HUES64 (cell line): Measurements from ENCODE around the gene KRTAP5-4. TPM values are rescaled to one million over a fixed set of nuclear protein-coding genes. Genes with fewer than 3 reads are reported as not detected.
"Not testable (repeated sequence)": the region's sequence is repeated elsewhere in the genome, so short reads cannot be mapped to it uniquely, and the experiment has no call there.

ENCODE experiments used
- H3K27ac ChIP-seq: 2 replicates; pipeline ENCODE4 v1.7.0; 2013; ENCODE audit warnings: low read depth, low read length, inconsistent platforms
- H3K27me3 ChIP-seq: 2 replicates; pipeline ENCODE4 v1.6.1; 2013; ENCODE audit warnings: mild to moderate bottlenecking, low read length; ENCODE audit not compliant: insufficient read depth
- H3K36me3 ChIP-seq: 2 replicates; pipeline ENCODE4 v1.6.1; 2013; ENCODE audit warnings: mild to moderate bottlenecking, low read length; ENCODE audit not compliant: insufficient read depth
- H3K4me1 ChIP-seq: 2 replicates; pipeline ENCODE4 v1.6.1; 2013; ENCODE audit warnings: mild to moderate bottlenecking, low read length, moderate library complexity; ENCODE audit not compliant: insufficient read depth
- H3K4me3 ChIP-seq: 2 replicates; pipeline ENCODE4 v1.5.1; 2013; ENCODE audit warnings: mild to moderate bottlenecking, low read length, moderate library complexity
- H3K9ac ChIP-seq: 2 replicates; pipeline ENCODE4 v1.6.1; 2013; ENCODE audit warnings: mild to moderate bottlenecking, low read depth, low read length
- H3K9me3 ChIP-seq: 2 replicates; pipeline ENCODE4 v1.6.1; 2013; ENCODE audit warnings: low read depth, low read length; ENCODE audit not compliant: insufficient read depth
- WGBS: fragments of 150-250, 120-280 bp; methylation state at CpG from one replicate; pipeline ENCODE4 v1.1.7; 2013; ENCODE audit warnings: missing lambda C conversion rate; 5-methylcytosine and 5-hydroxymethylcytosine counted together
- polyA plus RNA-seq, 2 experiments: library from polyadenylated mRNA; stranded (reverse); fragments of 50-300 nt; gene quantifications; one replicate each; pipeline ENCODE4 v1.2.3, GENCODE V29; 2013

KRTAP5-4 gene, protein sequence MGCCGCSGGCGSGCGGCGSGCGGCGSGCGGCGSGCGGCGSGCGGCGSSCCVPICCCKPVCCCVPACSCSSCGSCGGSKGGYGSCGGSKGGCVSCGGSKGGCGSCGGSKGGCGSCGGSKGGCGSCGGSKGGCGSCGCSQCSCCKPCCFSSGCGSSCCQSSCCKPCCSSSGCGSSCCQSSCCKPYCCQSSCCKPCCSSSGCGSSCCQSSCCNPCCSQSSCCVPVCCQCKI
- not detected for polyA plus RNA-seq (2013, experiment 1 of 2)
- not detected for polyA plus RNA-seq (2013, experiment 2 of 2)

DNA sequence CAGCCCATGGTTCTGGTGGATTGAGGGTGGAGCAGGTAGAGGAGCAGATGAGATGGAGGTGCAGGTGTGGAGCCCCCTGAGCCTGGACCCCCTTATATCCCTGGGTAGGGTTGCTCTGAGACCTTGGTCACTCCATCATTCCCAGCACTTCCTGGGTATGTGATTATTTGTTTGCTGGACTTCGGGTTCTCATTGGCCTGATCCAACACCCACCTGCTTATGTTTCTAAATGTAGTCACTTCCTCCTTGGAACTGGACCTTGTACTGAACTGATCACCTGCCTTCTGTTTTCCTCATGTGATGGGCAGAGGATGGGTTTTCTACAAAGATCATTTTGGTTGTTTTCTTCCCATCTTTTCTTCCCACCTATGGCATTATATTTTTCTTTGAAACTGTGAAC, at the start of gene KRTAP5-4:
TSS of gene KRTAP5-4 (minus strand) at position 53 of the 400 bp plus-strand sequence. CDS start at position 8, 45 bp downstream.
- Histone ChIP-seq H3K9me3 (no peaks in the 10 kb centered on the region), H3K36me3 (no peaks in the 10 kb centered on the region), H3K4me3 (no peak within 1 kb of the TSS), H3K27me3 (peaks cover 2% of the 10 kb centered on the region), H3K9ac (no peak within 1 kb of the TSS), H3K27ac (no peak within 1 kb of the TSS), H3K4me1 (no peaks in the 10 kb centered on the region)
- WGBS: 100% methylated on average over 1 of the region's 1 CpG

DNA sequence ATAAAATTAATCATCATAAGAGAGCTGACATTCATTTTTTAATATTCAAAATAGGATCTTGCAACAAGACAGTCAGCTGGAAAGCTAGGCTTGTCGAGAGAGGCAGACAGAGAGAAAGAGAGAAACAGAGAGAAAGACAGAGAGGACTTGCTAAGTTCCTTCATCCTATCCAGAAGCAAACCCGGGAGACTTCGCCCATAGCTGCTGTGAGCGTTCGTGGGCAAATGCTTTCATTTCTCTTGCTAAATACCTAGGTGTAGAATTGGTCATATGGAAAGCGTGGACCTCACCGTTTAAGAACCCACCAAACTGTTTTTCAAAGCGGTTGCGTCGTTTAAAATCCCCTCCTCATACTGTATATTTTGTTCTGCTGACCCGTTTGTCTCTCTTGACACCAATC, 49.7 kb upstream of the KRTAP5-4 start:
- WGBS: 92% methylated on average over 11 of the region's 11 CpGs
- no peaks in the 10 kb centered on the region for H3K36me3 ChIP-seq
- H3K27me3 ChIP-seq: peaks cover 3% of the 10 kb centered on the region; the same call in 1 of the 2 replicates
- H3K4me1 ChIP-seq: no peaks in the 10 kb centered on the region
- H3K27ac ChIP-seq: no peak overlapping the region
- H3K9me3 ChIP-seq: no peaks in the 10 kb centered on the region
- no peak overlapping the region for H3K4me3 ChIP-seq
- H3K9ac ChIP-seq: no peak overlapping the region

DNA sequence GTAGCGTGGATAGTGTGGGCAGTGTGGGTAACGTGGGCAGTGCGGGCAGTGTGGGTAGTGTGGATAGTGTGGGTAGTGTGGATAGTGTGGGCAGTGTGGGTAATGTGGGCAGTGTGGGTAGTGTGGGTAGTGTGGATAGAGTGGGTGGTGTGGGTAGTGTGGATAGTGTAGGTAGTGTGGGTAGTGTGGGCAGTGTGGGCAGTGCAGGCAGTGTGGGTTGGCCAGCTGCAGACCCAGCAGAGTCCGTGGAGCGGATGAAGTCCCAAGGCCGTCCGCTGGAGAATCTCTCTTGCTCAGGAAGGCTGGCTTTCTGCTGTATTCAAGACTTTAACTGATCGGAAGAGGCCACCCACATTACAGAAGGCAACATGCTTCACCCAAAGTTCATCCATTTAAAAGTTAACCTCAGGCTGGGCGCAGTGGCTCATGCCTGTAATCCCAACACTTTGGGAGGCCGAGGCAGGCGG, 49.0 kb upstream of the KRTAP5-4 start:
- H3K27me3 ChIP-seq: peaks cover 3% of the 10 kb centered on the region; the same call in 1 of the 2 replicates
- H3K36me3 ChIP-seq: no peaks in the 10 kb centered on the region
- H3K9me3 ChIP-seq: no peaks in the 10 kb centered on the region
- no peak overlapping the region for H3K9ac ChIP-seq
- no peaks in the 10 kb centered on the region for H3K4me1 ChIP-seq
- WGBS: 93% methylated on average over 11 of the region's 11 CpGs
- H3K4me3 ChIP-seq: no peak overlapping the region
- H3K27ac ChIP-seq: no peak overlapping the region

DNA sequence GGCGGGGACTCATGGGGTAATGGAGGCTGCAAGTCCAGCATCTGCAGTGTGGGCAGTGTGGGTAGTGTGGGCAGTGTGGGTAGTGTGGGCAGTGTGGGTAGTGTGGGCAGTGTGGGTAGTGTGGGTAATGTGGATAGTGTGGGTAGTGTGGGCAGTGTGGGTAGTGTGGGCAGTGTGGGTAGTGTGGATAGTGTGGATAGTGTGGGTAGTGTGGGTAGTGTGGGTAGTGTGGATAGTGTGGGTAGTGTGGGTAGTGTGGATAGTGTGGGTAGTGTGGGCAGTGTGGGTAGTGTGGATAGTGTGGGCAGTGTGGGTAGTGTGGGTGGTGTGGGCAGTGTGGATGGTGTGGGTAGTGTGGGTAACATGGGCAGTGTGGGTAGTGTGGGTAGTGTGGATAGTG, 48.5 kb upstream of the KRTAP5-4 start:
- WGBS: 96% methylated on average over 1 of the region's 1 CpG
- not testable (repeated sequence) for H3K4me3 ChIP-seq, H3K9me3 ChIP-seq, H3K36me3 ChIP-seq, H3K4me1 ChIP-seq, H3K27ac ChIP-seq, H3K27me3 ChIP-seq, H3K9ac ChIP-seq

DNA sequence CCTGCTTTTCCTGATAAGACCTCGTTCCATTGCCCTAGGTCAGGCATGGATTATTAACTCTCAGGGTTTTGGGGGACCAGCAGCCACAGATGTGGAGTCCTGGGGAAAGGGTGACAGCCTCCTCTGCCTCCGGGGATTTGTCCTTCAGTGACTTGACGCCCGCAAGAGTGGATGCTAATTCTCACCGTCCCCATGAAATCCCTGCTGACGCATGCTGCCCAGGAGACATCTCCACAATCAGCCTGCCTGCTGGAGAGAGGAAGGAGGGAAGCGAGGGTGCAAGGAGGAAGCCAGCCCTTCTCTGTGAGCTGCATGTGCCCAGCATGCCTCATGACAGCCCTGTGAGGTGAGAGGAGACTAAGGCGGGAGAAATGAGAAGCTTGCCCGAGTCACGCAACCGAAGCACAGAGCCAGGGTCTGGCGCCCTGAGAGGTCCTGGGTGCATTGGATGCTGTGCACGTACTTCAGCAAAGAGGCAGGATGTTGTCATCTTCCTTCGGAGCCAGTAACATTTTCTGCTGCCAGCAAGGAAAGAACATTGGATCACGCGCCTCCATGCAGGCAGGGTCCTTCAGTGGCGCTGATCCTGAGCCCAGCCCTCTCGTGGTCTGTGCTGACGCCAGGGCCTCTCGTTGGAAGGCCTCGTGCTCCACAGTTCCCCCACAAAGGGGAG, 47.7 kb upstream of the KRTAP5-4 start:
- Histone ChIP-seq H3K27ac (no peak overlapping the region), H3K27me3 (peaks cover 3% of the 10 kb centered on the region; the same call in 1 of the 2 replicates), H3K4me3 (no peak overlapping the region)

DNA sequence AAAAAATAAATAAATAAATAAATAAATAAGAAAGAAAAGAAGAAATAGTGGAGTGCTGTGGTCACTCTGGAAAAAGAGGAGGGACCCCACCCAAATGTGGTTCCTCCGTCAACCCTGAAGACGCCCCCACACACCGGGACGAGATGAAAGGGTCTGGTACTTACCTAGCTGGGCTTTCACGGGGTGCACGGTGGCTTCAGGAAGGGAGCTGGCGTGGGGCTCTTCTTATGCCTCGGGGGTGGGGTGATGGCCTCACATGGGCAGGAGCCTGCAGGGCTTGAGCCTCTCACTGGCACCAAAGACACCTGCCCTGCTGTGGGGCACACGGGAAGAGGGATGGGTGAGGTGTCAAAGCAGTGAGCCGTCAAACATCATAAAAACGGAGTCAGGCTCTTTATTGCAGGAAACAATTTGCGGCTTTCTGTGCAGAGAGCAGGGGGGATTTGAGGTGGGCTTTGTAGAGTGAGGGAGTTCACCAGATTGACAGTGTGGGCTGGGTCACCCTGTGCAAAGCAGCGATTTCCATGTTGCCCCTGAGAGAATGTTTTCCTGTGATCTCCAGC, 47.1 kb upstream of the KRTAP5-4 start:
- no peaks in the 10 kb centered on the region for H3K36me3 ChIP-seq
- no peak overlapping the region for H3K9ac ChIP-seq
- H3K4me1 ChIP-seq: no peaks in the 10 kb centered on the region
- WGBS: 90% methylated on average over 13 of the region's 13 CpGs
- H3K9me3 ChIP-seq: no peaks in the 10 kb centered on the region
- H3K27ac ChIP-seq: no peak overlapping the region
- peaks cover 3% of the 10 kb centered on the region; the same call in 1 of the 2 replicates for H3K27me3 ChIP-seq
- no peak overlapping the region for H3K4me3 ChIP-seq

More for the DNA sequence above, 47.7 kb upstream of the KRTAP5-4 start:
- WGBS: 92% methylated on average over 21 of the region's 21 CpGs
- Histone ChIP-seq H3K9ac (no peak overlapping the region), H3K36me3 (no peaks in the 10 kb centered on the region), H3K9me3 (no peaks in the 10 kb centered on the region), H3K4me1 (no peaks in the 10 kb centered on the region)

DNA sequence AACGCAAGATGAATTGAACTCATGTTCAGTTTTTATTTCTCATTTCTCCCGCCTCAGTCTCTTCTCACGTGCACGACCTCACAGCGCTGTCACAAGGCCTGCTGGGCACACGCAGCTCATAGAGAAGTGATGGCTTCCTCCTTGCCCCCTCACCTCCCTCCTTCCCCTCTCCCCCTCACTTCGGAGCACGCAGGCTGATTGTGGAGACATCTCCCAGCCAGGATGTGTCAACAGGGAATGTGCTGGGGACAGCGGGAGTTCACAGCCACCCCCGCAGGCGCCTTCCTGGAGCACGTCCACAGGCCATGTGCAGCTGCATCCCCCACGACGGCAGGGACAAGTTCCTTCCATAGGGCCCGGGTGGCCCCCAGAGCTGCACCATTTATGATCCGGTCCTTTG, 46.0 kb upstream of the KRTAP5-4 start:
- no peak overlapping the region for H3K4me3 ChIP-seq
- no peaks in the 10 kb centered on the region for H3K9me3 ChIP-seq
- peaks cover 3% of the 10 kb centered on the region; the same call in 1 of the 2 replicates for H3K27me3 ChIP-seq
- no peaks in the 10 kb centered on the region for H3K36me3 ChIP-seq
- no peak overlapping the region for H3K9ac ChIP-seq
- no peaks in the 10 kb centered on the region for H3K4me1 ChIP-seq
- WGBS: 64% methylated on average over 16 of the region's 16 CpGs
- no peak overlapping the region for H3K27ac ChIP-seq

DNA sequence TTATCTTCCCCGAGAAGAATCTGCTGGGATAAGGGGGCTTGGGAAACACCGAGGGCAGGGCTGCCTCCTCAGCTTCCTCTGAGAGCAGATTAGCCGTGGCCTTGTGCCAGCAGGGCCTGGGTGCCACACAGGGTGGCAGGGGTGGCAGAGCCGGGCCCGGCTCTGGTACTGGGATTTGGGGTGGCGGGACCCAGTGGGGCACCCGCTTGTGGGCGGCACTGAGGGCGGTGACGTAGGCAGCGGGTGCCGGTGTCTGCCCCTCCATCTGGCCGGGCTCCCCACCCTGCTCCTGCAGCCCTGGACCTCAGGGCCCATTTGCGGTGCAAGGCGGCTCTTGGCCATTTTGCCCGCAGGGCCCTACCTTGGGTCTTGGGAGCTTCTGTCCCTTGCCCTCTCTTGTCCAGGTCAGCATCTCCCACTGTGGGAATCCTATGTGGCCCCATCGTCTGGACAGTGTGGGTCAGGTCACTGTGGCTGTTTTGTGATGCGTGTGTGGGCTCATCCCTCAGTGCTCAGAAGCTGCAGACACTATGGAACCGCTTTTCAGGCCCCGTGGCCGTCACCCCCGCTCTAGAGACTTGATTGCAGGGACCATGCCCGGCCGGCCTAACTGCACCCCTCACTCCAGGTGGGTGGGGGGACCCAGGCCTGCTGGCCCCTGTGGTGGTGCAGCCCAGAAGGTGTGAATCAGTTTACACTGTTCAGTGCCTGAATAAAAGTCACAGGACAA, 45.3 kb upstream of the KRTAP5-4 start:
- Histone ChIP-seq H3K4me1 (no peaks in the 10 kb centered on the region), H3K9me3 (no peaks in the 10 kb centered on the region), H3K9ac (no peak overlapping the region), H3K36me3 (no peaks in the 10 kb centered on the region), H3K4me3 (no peak overlapping the region), H3K27ac (no peak overlapping the region), H3K27me3 (no peaks in the 10 kb centered on the region)
- 94% methylated on average over 24 of the region's 24 CpGs for WGBS

DNA sequence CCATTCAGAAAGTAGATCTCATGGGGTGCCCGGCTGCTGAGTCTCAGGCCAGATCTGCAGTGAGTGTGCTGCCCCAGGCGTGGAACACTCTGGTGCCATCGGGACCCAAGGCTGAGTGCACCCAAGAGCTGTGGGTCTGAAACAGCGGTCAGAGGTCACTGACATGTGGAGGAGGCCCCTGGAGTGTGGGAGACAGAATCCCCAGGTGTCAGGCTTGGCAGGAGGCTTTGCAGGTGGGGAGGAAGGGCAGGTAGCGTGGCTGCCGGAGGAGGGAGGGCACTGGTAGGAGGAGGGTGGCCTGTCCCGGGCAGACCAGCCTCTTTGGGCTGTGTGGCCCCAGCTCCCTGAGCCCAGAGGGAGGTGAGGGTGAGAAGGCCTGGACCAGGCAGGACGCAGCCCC, 43.4 kb upstream of the KRTAP5-4 start:
- Histone ChIP-seq H3K4me3 (no peak overlapping the region), H3K27me3 (no peaks in the 10 kb centered on the region), H3K9ac (no peak overlapping the region), H3K36me3 (no peaks in the 10 kb centered on the region), H3K4me1 (no peaks in the 10 kb centered on the region), H3K27ac (no peak overlapping the region), H3K9me3 (no peaks in the 10 kb centered on the region)
- 87% methylated on average over 6 of the region's 8 CpGs for WGBS

DNA sequence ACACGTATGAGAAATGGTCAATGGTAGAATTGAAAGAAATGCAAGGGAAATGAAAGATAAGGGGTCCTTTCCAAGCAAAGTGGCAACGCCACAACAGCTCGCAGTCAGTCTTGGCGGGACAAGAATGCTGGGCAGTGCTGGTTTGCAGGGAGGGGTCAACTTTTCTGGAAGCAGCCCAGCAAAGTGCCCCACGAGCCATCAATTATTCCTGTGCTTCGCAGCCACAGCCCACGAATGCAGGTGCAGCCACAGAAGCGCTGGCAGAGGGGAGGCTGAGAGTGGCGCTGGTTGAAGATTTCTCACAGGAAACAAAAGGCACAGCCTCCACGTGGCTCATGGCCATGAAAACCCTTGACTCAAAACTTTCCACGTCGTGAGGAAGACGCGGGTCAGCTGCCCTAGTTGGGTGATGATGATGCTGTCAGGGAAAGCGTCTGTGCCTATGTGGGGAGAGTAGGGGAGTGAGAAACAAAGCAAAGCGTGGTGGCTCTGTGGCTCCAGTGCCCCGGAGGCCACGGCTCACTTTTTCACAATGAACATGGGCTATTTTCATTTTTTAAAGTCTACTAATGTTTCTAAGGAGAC, 40.9 kb upstream of the KRTAP5-4 start:
- not testable (repeated sequence) for H3K27me3 ChIP-seq, H3K9ac ChIP-seq, H3K27ac ChIP-seq, H3K4me1 ChIP-seq, H3K9me3 ChIP-seq, H3K4me3 ChIP-seq, H3K36me3 ChIP-seq
- 79% methylated on average over 15 of the region's 18 CpGs for WGBS
